ENCODE results near the gene CIAO2B.
"Not testable (repeated sequence)": the region's sequence is repeated elsewhere in the genome, so short reads cannot be mapped to it uniquely, and the experiment has no call there.

DNA sequence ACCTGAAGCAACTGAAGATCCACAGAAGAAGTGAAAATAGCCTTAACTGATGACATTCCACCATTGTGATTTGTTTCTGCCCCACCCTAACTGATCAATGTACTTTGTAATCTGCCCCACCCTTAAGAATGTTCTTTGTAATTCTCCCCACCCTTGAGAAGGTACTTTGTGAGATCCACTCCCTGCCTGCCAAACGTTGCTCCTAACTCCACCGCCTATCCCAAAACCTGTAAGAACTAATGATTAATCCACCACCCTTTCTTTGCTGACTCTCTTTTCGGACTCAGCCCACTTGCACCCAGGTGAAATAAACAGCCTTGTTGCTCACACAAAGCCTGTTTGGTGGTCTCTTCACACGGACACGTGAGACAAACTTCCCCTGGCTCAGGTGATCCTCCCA is 37.5 kb downstream of the CIAO2B start:
- TF ChIP-seq, protein P1, sequence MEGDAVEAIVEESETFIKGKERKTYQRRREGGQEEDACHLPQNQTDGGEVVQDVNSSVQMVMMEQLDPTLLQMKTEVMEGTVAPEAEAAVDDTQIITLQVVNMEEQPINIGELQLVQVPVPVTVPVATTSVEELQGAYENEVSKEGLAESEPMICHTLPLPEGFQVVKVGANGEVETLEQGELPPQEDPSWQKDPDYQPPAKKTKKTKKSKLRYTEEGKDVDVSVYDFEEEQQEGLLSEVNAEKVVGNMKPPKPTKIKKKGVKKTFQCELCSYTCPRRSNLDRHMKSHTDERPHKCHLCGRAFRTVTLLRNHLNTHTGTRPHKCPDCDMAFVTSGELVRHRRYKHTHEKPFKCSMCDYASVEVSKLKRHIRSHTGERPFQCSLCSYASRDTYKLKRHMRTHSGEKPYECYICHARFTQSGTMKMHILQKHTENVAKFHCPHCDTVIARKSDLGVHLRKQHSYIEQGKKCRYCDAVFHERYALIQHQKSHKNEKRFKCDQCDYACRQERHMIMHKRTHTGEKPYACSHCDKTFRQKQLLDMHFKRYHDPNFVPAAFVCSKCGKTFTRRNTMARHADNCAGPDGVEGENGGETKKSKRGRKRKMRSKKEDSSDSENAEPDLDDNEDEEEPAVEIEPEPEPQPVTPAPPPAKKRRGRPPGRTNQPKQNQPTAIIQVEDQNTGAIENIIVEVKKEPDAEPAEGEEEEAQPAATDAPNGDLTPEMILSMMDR (IDR thresholded peaks at IDR 0.05; ENCODE audit: borderline replicate concordance, extremely low read depth, low read length, poor library complexity, severe bottlenecking), result not testable (repeated sequence)
- not testable (repeated sequence) for TF ChIP-seq EZH2 (IDR thresholded peaks at IDR 0.05; ENCODE audit: borderline replicate concordance, low read depth, low read length, severe bottlenecking)

All from DND-41 (cell line).